WTC11 (cell line): Measurements from ENCODE around the gene SHANK1.

Experiments
- CTCF ChIP-seq: fragments of 200-600 bp; IDR thresholded peaks from 2 replicates; pipeline ENCODE4 v1.8.0; 2022; ENCODE audit warnings: antibody characterized with exemption
- E2F4 ChIP-seq: sonication (generic); formaldehyde crosslinking; IDR thresholded peaks from 2 replicates; pipeline ENCODE4 v1.8.1; 2022; ENCODE audit warnings: low read depth, mild to moderate bottlenecking, moderate library complexity, missing genetic modification reagents, borderline replicate concordance
- JUN ChIP-seq: sonication (generic); formaldehyde crosslinking; IDR thresholded peaks from 2 replicates; pipeline ENCODE4 v1.8.0; 2023; ENCODE audit warnings: mild to moderate bottlenecking, missing genetic modification reagents
- TF ChIP-seq, protein P1 (sequence below): sonication (generic); formaldehyde crosslinking; IDR thresholded peaks from 2 replicates; pipeline ENCODE4 v1.8.1; 2023; ENCODE audit warnings: mild to moderate bottlenecking, missing genetic modification reagents
- TF ChIP-seq, protein P2 (sequence below): sonication (generic); formaldehyde crosslinking; IDR thresholded peaks from 2 replicates; pipeline ENCODE4 v1.8.1; 2023; ENCODE audit warnings: mild to moderate bottlenecking, missing genetic modification reagents, moderate library complexity

- TF ChIP-seq JUN (CRISPR knock-in tag) = no peak
- TF ChIP-seq, protein P1, sequence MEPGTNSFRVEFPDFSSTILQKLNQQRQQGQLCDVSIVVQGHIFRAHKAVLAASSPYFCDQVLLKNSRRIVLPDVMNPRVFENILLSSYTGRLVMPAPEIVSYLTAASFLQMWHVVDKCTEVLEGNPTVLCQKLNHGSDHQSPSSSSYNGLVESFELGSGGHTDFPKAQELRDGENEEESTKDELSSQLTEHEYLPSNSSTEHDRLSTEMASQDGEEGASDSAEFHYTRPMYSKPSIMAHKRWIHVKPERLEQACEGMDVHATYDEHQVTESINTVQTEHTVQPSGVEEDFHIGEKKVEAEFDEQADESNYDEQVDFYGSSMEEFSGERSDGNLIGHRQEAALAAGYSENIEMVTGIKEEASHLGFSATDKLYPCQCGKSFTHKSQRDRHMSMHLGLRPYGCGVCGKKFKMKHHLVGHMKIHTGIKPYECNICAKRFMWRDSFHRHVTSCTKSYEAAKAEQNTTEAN = no peak
- no peak for TF ChIP-seq CTCF
- TF ChIP-seq E2F4 (CRISPR knock-in tag) = no peak
- TF ChIP-seq, protein P2, sequence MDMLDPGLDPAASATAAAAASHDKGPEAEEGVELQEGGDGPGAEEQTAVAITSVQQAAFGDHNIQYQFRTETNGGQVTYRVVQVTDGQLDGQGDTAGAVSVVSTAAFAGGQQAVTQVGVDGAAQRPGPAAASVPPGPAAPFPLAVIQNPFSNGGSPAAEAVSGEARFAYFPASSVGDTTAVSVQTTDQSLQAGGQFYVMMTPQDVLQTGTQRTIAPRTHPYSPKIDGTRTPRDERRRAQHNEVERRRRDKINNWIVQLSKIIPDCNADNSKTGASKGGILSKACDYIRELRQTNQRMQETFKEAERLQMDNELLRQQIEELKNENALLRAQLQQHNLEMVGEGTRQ (CRISPR knock-in tag) = no peak
Observed at GRCh38 chr19:50753879-50754278, 34.3 kb upstream of the SHANK1 start.
